ENCODE results near the gene ELK3.
A peak's percentile ranks its signal among the peaks of the same experiment; 100 is the strongest.
"Not testable (repeated sequence)": the region's sequence is repeated elsewhere in the genome, so short reads cannot be mapped to it uniquely, and the experiment has no call there.

Gene ELK3

GRCh38 chr12:96311191-96311590 lies 117.0 kb downstream of the ELK3 start:
- no peak for DNase-seq

- DNase-seq: no peak
Measured at GRCh38 chr12:96313606-96314005, 119.4 kb downstream of the ELK3 start.

- DNase-seq: peak; percentile 15
Measured at GRCh38 chr12:96314723-96315122, 120.5 kb downstream of the ELK3 start.

GRCh38 chr12:96315741-96316481 lies 121.7 kb downstream of the ELK3 start:
- DNase-seq: not testable (repeated sequence)

GRCh38 chr12:96317801-96318200 lies 123.6 kb downstream of the ELK3 start:
- DNase-seq: not testable (repeated sequence)

Data from fibroblast of skin of scalp (primary cell).